Gastroesophageal sphincter (tissue), 4 donors: ENCODE measurements around the gene VTI1A. TPM values are rescaled to one million over a fixed set of nuclear protein-coding genes. Genes with fewer than 3 reads are reported as not detected.

Experiments
- ATAC-seq: fragments of 150-250 bp; one replicate; pipeline ENCODE4 v1.9.1; 2016; ENCODE audit warnings: mild to moderate bottlenecking, moderate library complexity
- H3K27ac ChIP-seq, 4 donors: fragments of 200-600 bp; sonication (generic) in 3 of 4; 1 replicate in 3 of 4; 2 replicates in 1 of 4; pipeline ENCODE4 v1.5.1; 2016 to 2019
- H3K27me3 ChIP-seq: fragments of 200-600 bp; sonication (generic); one replicate; pipeline ENCODE4 v1.5.1; 2019
- H3K36me3 ChIP-seq, 2 donors: fragments of 200-600 bp; sonication (generic); one replicate each; pipeline ENCODE4 v1.5.1; 2019; ENCODE audit warnings: control low read depth in 1 of 2
- H3K4me1 ChIP-seq, 3 donors: fragments of 200-600 bp; sonication (generic); 1 replicate in 2 of 3; 2 replicates in 1 of 3; pipeline ENCODE4 v1.5.1; 2016 to 2019; ENCODE audit warnings: control low read depth in 2 of 3
- H3K4me3 ChIP-seq, 2 donors: fragments of 200-600 bp; sonication (generic); one replicate each; pipeline ENCODE4 v1.5.1; 2019; ENCODE audit warnings: mild to moderate bottlenecking in 1 of 2, moderate library complexity in 1 of 2
- H3K9me3 ChIP-seq, 3 donors: fragments of 200-600 bp; sonication (generic); one replicate each; pipeline ENCODE4 v1.5.1; 2017 to 2019; ENCODE audit warnings: control low read depth in 2 of 3
- CTCF ChIP-seq, 4 experiments: fragments of 200-600 bp in 2 of 4; fragments of 450-650 bp in 2 of 4; sonication (generic) in 1 of 4; IDR thresholded peaks; one replicate each; pipeline ENCODE4 v1.5.1; 2017 to 2019; ENCODE audit warnings: antibody characterized with exemption in 4 of 4, mild to moderate bottlenecking in 2 of 4, moderate library complexity in 2 of 4
- EP300 ChIP-seq: sonication (generic); formaldehyde crosslinking; IDR thresholded peaks from one replicate; pipeline ENCODE4 v1.6.1; 2017; ENCODE audit warnings: antibody characterized with exemption, mild to moderate bottlenecking
- POLR2A ChIP-seq, 2 donors: fragments of 450-650 bp; IDR thresholded peaks; one replicate each; pipeline ENCODE4 v1.6.1; 2017; ENCODE audit warnings: antibody characterized with exemption in 2 of 2, mild to moderate bottlenecking in 2 of 2, moderate library complexity in 1 of 2
- POLR2AphosphoS5 ChIP-seq: sonication (generic); formaldehyde crosslinking; IDR thresholded peaks from one replicate; pipeline ENCODE4 v1.6.1; 2017; ENCODE audit warnings: antibody characterized with exemption
- WGBS, 2 donors: methylation state at CpG; one replicate each; pipeline ENCODE4 v1.1.5; 2018; ENCODE audit warnings: low coverage in 1 of 2; 5-methylcytosine and 5-hydroxymethylcytosine counted together
- total RNA-seq, 4 donors: library from RNA; depleted of rRNA; stranded (reverse); fragments of >200 nt; gene quantifications; one replicate each; pipeline ENCODE4 v1.1.0, GENCODE V29; 2016

VTI1A gene
- total RNA-seq, 4 donors from 2014 or later: 19.6 to 81.9 (median 43.1) TPM

- WGBS, 2 donors: 89 to 92% methylated on average over 1 of the region's 1 CpG
- TF ChIP-seq CTCF (IDR thresholded peaks at IDR 0.05) (no peak), POLR2AphosphoS5 (no peak), POLR2A (IDR thresholded peaks at IDR 0.05) (no peak), EP300 (no peak)
- Histone ChIP-seq H3K36me3 (peaks cover 0 to 7% of the 10 kb centered on the region in 2 donors), H3K27me3 (peaks cover 5% of the 10 kb centered on the region), H3K4me1 (no peaks in the 10 kb centered on the region), H3K27ac (no peak overlapping the region), H3K9me3 (no peaks in the 10 kb centered on the region), H3K4me3 (no peak overlapping the region)
- ATAC-seq: no peak
Observed at GRCh38 chr10:112407696-112408095, 39.3 kb upstream of the VTI1A start.

DNA sequence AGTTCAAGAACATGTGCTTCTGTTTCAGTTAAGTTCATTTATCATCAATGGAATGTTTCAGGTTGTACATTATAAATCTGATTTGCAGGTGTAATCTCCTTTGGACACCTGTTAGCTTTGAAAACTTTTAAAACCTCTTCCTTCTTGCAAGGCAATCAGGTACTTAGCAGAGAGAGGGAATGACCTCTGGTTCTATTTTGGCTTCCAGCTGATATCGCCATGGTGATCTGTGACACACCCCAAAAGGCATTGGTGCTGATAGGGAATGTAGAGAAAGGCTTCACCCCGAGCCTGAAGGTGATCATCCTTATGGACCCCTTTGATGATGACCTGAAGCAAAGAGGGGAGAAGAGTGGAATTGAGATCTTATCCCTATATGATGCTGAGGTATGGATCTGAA is 37.7 kb upstream of the VTI1A start:
- H3K4me1 ChIP-seq: no peaks in the 10 kb centered on the region
- 50 to 81% methylated on average over 2 of the region's 2 CpGs for WGBS, 2 donors
- no peaks in the 10 kb centered on the region for H3K9me3 ChIP-seq
- H3K27me3 ChIP-seq: peaks cover 3% of the 10 kb centered on the region
- H3K4me3 ChIP-seq: no peak overlapping the region
- H3K27ac ChIP-seq: no peak overlapping the region
- TF ChIP-seq CTCF (IDR thresholded peaks at IDR 0.05): no peak
- no peak for TF ChIP-seq POLR2AphosphoS5
- no peak for TF ChIP-seq POLR2A (IDR thresholded peaks at IDR 0.05)
- TF ChIP-seq EP300: no peak
- H3K36me3 ChIP-seq: peaks cover 0 to 16% of the 10 kb centered on the region in 2 donors
- no peak for ATAC-seq

- H3K27ac ChIP-seq: no peak overlapping the region
- 56 to 75% methylated on average over 4 of the region's 4 CpGs for WGBS, 2 donors
- H3K27me3 ChIP-seq: peaks cover 3% of the 10 kb centered on the region
- TF ChIP-seq CTCF (IDR thresholded peaks at IDR 0.05) (no peak), POLR2A (IDR thresholded peaks at IDR 0.05) (no peak), EP300 (no peak), POLR2AphosphoS5 (no peak)
- no peaks in the 10 kb centered on the region for H3K4me1 ChIP-seq
- no peak overlapping the region for H3K4me3 ChIP-seq
- H3K9me3 ChIP-seq: no peaks in the 10 kb centered on the region
- H3K36me3 ChIP-seq: peaks cover 0 to 16% of the 10 kb centered on the region in 2 donors
- ATAC-seq: no peak
Observed at GRCh38 chr10:112409755-112410154, 37.3 kb upstream of the VTI1A start.

- 89 to 100% methylated on average over 2 of the region's 2 CpGs for WGBS, 2 donors
- Histone ChIP-seq H3K27ac (no peak overlapping the region), H3K27me3 (peaks cover 3% of the 10 kb centered on the region), H3K4me1 (no peaks in the 10 kb centered on the region), H3K9me3 (no peaks in the 10 kb centered on the region), H3K4me3 (no peak overlapping the region), H3K36me3 (peaks cover 0 to 9% of the 10 kb centered on the region in 2 donors)
- TF ChIP-seq POLR2A (IDR thresholded peaks at IDR 0.05) (no peak), EP300 (no peak), POLR2AphosphoS5 (no peak), CTCF (IDR thresholded peaks at IDR 0.05) (no peak)
- ATAC-seq: no peak
Observed at GRCh38 chr10:112412696-112413095, 34.3 kb upstream of the VTI1A start.

DNA sequence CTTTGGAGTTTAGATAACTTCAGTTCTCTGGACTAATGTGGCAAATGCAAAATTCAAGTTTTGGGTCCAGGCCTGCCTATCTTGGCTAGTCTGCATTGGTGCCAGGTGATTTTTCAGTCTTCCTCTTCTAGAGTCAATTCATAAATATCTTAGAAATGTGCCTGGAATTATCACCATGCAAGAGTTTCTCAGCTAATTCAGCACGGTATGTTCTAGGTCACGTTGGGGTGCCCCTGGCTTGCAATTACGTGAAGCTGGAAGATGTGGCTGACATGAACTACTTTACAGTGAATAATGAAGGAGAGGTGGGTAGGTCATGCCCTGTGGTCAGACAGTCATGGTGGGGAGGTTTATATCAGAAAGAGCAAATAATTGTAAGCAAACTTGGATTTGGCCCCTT is 25.3 kb upstream of the VTI1A start:
- TF ChIP-seq EP300: no peak
- no peak for TF ChIP-seq POLR2AphosphoS5
- no peak for TF ChIP-seq CTCF (IDR thresholded peaks at IDR 0.05)
- TF ChIP-seq POLR2A (IDR thresholded peaks at IDR 0.05): no peak
- no peaks in the 10 kb centered on the region for H3K4me1 ChIP-seq
- no CpG with 5 or more reads among the region's 3 CpGs for WGBS, 2 donors
- H3K27ac ChIP-seq: no peak overlapping the region
- no peak for ATAC-seq
- H3K36me3 ChIP-seq: peaks cover 0 to 44% of the 10 kb centered on the region in 2 donors
- H3K9me3 ChIP-seq: no peaks in the 10 kb centered on the region
- no peaks in the 10 kb centered on the region for H3K27me3 ChIP-seq
- H3K4me3 ChIP-seq: no peak overlapping the region
